HT-29 (cell line): Measurements from ENCODE around the gene MYO1D. TPM values are rescaled to one million over a fixed set of nuclear protein-coding genes. Genes with fewer than 3 reads are reported as not detected.

Experiments
- DNase-seq: peaks from one replicate; pipeline ENCODE4 v3.0.0-alpha.2; 2015; ENCODE audit warnings: low spot score
- total RNA-seq: library from RNA; depleted of rRNA; stranded (reverse); fragments of >200 nt; shearing (Covaris generic); gene quantifications from 2 replicates; pipeline ENCODE4 v1.2.3, GENCODE V29; 2014

Gene MYO1D
- total RNA-seq, 1 experiment from 2014 or later, result 31.2 TPM

DNA sequence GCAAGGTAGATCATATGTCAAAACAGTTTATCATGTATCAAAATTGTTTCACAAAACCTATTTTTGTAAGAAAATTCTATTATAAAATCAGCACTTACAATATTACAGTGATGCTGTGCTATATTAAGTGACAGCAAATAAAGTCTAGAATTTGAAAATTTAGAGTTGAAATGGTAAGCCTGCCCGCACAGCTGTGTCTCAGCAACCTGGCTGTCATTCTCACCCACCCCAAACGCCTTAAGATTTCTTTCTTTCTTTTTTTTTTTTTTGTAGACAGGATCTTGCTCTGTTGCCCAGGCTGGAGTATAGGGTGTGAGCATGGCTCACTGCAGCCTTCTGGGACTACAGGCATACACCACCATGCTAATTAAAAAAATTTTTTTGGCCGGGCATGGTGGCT lies 363.3 kb downstream of the MYO1D start:
- DNase-seq, result no peak

DNA sequence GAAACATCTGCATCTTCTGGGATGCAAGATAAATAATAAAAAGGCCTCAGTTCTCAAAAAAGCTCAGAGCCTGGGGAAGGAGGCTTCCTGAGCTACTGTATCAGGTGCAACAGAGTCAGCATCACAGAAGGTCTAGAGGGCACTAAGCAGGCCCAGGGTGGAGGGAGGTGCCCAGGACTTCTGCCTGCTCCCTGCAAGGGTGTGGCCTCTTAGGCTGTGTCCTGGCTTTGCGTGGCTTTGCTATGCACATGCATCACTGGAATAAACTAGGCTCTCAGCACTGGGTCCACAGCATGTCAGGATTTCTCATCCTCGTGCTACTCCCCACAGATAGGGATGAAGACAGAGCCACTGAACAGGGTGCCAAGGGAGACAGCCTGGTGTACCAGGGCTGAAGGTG lies 364.6 kb downstream of the MYO1D start:
- DNase-seq, result no peak

DNA sequence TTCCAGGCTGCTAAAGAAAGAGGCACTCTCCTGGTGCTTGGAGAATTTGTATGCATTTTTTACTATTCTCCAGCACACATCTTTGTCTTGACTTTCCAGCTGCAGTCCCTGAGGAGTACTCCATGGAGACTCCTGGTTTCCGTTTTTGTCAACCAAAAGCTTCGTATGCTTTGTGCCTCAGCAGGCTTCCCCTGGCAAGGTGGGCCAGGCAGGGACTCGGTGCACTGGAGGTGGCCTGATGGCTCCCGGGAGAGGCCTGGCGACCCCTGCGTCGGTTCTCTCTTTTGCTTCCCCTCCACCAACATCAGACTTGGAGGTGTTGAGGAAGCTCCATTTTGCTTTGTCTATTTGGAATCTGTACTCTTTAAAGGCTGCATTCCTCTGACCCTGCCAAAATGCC lies 366.5 kb downstream of the MYO1D start:
- DNase-seq, result no peak

DNA sequence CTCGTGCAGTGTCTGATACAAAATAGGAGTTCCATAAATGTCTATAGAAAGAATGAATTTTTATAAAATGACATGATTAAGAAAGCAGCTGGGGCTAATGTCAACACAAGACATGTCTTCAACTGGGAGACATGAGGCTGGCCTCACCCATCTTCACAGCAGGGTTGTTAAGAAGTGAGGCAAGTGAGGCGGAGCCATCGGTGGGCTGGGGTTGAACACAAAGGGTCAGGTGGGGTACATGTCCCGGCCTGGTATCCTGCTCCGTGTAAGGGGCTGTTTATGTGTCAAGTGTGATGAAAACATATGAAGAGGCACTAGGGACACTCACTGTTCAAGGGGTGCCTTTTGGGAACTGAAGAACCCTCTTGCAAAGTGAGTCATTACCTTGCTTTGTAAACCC lies 368.0 kb downstream of the MYO1D start:
- no peak for DNase-seq

DNA sequence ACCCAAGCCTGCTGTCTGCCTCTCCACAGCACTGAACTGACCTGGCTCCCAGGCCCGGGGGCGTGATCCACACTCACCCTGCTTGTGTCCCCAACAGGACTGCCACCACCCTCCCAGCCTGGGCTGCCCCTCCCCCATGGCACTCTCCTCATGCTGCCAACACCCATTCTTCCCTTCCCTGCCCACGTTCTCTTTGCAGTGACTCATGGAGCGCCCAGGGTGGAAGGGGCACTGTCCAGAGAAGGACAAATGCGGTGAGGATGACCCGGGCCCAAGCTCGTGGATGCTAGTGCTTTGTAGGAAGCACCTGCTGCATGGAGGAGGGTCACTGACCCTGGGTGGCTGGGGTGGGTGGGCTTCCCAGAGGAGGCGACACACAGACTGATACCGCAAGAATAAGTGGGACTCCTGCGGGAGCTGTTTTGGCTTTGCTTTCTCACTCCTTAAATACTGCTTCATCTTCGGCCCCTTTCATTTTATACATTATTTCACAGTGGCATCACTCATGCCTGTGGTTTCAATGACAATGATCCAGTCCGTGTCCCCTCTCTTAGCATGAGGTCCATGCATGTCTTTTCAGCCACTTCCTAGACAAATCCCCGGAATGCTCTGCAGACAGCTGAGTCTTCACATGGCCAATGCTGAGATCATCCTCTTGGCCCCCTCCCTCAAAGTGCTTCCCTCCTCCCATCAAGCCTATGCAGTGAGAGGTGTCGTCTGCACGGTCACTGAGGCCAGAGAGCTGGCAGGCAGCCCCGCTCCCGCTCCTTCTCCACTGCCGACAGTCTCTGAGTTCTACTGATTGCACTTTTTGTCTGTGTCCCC lies 372.5 kb downstream of the MYO1D start:
- no peak for DNase-seq

DNA sequence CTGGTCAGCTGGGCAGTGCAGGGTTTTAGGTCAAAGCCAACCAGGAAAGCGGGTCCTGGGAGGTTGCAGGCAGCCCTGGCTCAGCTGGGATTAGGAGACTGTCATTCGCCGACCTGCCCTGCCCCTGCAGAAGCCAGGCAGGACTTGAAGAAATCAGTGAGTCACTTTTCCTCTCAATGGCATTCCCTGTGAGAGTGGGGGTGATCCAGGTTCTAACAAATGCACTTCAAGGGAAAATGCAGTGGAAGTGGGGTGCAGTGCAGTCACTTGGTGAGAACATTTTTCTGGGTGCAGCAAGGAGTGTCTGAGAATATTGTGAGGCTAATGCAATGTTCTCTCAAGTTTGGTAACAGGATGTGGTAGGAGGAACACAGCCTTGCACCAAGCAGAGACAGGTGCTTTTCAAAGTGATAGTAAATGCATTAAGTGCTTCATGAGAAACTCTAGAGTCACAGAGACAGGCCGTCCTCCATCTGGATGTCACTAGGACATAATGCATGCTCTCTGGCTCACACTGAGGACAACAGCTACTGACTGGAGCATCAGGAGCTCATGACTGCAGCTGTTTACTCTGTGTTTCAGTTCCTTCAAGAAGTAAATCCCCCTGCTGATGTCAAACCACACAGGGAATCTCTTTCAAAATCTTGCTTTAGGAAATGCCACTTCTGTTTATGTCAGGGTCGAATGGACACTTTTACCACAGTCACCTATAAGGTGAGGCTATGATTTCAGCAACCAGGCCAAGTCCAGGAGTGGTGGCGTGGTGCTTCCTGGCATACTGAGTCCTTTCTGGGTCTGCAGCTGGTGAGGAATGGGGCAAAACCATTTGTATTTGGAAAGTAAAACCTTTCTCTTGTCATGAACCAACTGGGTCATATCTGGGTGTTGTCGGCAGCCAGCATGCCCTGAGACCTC lies 373.4 kb downstream of the MYO1D start:
- no peak for DNase-seq

DNA sequence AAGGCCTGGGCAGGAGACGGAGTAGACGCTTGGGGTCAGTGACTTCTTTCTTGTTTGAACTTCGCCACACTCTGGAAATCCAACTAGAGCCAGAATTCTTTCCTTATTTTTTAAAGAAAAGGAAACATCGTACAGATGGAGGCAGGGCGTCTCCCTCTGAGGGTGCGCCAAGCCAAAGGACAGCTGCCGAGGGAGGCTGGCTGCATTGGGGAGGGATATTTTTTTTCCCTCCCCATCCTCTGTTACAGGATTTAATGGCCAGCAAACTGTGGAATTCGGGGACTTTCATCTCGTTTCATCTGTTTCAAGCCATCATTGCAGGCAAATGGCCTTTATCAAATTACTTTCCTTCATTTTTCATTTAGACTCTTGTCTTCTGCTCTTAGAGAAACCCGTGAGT lies 374.2 kb downstream of the MYO1D start:
- DNase-seq, result no peak

DNA sequence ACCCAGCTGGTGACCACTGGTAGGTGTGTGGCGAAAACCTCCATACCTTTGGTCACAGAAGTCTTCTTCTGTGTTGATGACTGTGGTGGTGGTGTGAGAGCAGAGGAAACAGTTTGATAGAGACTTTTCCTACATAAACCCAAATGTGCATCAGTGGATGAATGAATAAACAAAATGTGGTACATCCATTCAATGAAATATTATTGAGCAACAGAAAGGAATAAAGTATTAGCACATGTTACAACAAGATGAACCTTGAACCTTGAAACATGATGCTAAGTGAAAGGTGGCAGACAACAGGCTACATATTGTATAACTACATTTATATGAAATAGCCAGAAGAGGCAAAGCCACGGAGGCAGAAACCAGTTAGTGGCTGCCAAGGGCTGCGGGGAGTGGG lies 374.9 kb downstream of the MYO1D start:
- DNase-seq, result no peak

DNA sequence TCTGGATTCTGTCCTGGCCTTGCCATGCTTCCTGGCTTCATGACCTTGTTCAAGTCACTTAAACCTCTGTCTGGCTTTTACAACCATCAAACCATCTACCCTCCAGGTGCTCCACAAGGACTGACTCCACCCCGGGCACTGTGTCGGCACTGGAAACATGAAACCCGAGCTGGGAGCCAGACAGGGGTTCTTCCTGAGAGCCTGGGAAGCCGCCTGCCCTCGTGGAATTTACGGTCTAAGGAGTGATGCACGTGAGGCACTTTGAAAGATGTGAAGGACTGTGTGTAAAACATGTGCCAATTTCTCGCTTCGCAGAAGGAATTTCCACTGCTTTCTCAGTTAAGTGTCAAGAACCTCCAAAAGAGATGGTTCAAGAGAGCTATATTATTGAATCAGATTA lies 378.5 kb downstream of the MYO1D start:
- DNase-seq, result no peak

DNA sequence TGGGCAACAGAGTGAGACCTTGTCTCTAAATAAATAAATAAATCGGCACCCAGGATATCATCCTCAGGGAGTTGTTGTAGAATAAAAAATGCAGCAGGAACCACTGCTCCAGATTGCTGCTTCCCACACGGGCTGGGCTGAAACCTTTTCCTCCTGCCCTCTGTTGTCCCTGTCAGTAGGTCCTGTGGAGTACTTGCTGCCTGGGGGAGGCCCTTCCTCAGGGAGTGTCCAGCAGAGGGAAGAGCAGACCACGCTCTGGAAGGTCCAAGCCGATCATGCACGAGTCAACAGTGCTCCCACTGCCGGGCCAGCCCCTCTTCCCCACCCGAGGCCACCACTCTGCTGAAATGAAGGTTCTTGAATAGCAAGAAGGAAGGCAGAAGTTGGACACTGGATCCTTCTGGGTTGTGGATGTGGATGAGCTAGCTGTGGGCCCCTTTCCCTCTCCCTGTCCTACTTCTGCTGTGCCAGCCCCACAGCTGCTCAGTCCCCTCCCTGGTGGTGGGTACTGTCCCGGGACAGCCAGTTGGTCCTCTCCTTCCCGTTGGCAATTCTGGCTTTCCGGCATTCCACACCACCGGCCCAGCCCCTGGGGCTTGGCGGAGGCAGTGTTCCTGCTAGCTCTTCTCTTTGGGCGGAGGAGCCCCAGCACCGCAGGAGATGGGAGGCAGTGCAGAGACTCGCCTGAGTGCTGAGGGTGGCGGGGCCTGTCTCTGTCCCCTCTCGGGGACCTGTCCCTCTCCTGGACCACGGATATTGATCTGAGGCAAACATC lies 379.3 kb downstream of the MYO1D start:
- no peak for DNase-seq

DNA sequence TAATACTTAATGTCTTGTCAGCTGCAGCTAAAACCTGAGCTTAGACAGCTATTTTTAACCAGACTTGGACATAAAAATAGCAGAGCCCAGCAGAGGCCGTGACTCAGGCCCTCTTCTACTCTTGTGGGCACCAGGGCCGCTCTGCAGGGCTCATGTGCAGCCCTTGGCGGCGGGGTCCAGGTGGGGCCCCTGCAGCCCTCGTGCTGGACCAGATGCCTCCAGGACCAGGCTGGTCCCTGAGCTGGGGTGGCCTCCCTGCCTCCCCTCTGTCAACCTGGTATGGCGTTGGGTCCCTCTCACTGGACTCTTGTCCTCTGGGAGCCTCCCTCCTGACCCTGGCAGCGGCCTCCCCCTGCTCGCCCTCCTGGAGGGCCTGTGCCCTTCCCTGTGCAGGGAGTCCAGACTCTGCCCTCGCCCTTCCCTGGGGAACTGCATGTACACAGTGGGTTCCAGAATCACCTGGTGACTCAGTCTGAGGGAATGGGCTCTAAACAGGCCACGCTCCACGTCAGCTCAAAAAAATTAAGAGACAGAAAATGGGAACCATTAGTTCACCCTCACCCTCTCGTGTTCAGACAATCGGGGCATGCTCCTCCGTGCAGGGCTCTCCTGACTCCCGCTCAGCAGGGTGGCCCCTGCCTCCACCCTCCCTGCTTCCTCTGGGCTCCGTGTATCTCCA lies 380.4 kb downstream of the MYO1D start:
- no peak for DNase-seq

DNA sequence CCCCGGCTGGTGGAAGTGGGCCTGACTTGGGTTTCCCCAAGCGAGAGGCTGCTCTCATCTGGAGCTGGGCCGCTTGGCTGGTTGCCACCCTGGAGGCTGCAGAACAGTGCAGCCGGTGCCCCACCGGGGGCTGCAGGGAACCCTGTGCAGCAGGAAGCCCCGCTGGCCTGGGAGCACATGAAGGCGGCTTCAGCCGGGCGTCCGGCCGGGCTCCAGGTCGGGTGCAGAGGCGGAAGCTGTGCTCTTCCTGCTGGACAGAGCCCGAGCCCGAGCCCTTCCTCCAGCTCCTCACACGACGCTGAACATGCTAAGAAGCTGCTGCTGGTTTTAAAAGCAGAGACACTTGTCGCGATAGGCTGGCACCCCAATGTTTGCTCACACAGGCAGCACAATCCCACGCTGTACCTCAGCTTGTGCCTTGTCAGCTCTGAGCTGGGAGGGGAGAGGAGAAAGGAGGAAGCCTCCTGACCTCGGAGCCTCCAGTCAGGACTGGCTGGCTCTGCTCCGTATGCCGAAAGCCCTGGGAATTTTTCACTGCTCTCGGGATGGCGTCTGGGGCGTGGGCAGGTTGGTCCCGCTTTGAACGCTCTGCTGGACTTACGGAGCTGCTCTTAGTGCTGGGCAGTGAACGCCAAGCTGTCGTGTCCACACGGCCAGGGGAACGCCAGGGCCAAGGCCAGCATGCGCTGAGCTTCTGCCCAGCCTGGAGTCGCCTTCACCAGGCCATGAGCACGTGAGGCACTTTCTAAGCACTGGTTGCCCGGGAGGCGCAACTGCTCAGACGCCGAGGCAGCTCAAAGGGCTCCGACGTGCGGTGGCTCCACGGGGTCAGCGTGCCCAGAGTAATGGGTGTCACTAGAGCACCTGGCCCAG lies 381.3 kb downstream of the MYO1D start:
- no peak for DNase-seq

DNA sequence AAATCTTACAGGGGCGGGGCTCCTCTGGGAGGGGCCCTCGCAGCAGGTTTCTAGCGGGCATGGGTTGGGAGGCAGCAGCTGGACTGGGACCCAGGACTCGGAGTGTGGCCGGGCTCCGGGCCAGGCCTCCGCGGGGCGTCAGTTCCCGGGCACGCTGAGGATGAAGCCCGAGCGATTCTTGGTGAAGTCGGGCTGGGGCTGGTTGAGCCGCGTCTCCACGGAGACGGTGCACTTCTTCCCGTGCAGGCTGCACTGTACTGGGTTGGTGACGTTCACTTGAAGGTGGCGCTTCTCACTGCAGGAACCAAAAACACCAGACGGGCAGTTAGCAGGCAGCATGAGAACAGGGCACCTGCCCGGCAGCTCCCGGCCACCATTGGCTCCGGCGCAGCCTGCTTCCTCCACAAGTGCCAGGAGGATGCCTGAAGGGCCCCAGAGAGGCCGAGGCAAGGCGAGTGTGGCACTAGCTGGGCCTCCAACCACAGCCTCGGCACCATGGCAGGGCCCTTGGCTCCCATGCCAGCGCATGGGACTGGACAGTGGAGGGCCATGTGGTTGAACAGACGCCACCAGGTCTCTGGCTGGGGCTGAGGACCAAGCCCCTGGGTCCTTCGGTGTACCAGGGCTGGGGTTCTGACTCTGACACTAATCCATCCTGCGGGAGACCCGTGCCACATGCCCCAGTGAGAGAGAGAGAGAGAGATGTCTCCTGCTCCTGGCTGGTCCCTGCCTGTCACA lies 382.1 kb downstream of the MYO1D start:
- no peak for DNase-seq

DNA sequence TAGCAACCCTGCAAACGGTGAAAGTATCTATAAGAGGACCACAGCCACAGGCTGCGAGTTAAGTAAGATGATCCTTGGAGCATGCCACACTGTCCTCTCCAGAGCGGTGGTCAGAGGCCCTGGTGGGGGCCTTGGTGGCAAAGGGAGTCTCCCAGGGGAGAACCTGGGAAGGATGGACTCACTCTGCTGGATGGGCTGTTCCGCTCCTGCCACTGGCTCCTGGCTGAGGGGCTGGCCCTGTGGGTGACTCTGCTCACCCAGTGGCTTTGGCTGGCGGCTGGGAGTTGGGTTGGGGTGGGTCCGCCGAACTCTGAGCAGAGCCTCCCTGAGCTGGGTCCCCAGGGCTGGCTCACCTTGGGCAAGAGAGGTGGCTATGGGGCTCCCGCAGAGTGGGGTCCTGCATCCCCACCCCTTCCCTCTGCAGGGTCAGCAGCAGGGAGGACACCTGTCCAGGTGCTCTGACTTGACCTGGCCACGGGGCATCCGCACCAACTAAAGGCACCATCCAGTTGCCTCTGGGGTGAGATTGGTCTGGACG lies 382.9 kb downstream of the MYO1D start:
- DNase-seq, result no peak

DNA sequence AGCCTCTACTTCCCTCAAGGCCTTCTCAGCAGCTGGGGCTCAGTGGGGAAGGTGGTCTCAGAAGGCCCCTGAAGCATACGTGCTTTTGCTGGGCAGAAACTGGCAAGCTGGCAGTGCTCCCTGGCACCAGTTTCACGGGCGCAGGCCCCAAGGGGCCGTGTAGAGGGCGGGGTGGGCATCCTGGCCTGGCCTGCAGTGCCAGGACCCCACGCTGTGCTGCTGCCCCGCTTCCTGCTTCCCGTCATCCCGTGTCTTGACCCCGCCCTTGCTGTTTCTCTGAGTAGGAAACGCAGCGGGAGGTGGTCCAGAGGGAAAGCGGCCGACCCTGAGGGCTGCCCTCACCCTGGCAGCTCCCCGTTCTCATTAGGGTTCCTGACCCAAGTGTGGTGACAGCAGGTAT lies 383.4 kb downstream of the MYO1D start:
- DNase-seq, result no peak

DNA sequence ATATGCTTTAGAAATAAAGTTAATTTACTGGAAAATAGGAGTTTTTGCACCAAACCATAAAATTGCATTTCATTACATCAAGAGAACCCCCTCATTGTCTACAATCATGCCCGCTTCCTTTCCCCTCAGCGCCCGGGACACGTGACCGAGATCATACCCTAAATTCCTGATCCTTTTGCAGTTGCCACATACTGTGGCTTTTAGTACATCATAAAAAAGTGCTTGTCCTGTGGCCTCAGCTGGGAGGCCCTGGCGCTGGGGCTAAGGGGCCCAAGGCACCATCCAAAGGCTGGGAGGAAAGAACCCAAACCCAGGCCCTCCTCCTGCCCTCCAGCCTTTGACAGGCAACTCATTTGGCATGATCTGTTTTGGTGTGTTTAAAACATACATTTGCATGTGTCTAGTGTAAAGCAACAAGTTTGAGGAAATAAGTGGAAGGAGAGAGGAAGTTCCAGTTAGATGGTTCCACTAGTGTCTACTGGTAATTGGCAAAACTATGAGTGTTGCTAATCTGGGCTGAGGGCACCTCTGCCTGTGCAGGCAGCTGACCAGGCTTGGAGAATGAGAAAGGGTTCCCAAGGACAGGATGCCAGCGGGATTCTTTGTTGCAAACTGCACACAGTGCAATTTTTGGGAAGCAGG lies 384.2 kb downstream of the MYO1D start:
- DNase-seq, result no peak

DNA sequence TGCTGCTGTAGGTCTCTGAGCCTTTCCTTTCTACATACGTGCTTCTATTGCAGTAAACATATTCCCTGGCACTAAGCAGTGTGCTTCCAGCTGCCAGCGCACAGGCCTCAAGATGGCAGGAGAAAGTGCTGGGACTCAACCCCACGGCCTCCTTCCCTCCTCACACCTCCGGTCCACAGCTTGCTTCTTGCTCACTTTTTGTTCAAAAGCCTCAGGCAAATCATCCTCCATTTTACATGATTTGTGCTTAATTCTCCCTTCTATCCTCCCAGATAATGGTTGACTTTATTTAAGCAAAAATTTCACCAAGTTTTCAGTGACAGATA lies 384.7 kb downstream of the MYO1D start:
- DNase-seq, result no peak

DNA sequence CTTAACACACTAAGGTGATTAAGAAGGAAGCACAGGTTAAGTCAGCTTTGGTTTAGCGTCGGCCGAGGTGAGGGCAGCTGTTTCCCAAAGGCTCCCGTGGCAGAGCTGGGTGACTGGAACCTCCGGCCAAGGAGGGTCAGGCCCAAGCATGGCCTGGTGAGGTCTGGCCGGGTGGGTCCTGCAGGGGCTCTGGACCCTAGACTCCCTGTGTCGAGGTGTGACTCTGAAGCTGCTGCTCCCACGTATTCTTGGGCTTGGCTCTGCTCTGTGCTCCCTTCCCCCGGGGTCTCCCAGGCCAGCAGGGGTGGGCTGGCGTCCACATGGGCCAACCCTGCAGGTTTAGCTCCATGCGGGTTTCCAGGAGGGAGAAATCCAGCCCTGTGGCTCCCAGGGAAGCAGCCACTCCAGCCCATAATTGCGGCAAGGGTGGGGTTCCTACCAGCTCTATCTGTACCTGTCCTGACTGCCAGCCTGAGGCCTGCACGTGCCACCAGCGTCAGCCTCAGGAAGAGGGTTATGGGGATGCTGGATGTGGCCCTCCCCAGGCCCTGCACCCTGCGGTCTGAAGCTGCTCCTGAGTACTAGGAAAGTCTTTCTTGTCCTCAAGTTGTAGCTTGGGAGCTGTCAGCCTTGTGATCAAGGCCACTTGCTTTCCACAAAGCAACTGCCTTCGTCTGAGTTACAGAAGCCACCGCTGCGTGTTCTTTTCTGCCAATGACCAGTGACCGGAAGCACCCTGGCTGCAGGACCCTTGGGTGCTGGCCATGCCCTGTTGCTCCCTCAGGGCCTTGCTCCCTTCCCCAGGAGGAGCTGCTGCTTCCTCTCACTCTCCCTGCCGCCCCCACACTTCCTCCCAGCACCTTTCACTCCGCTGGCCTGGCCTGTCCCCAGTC lies 385.3 kb downstream of the MYO1D start:
- DNase-seq, result no peak
